Activated naive CD8-positive, alpha-beta T cell treated with anti-CD3 and anti-CD28 coated beads for 36 hours (primary cell): ENCODE results near the gene PLCL2. TPM values are rescaled to one million over a fixed set of nuclear protein-coding genes. Genes with fewer than 3 reads are reported as not detected.

ENCODE experiments used
- DNase-seq: peaks from one replicate; pipeline ENCODE4 v3.0.0; 2021
- H3K27ac Mint-ChIP-seq: one replicate; pipeline ENCODE4 v1.8.0; 2022; ENCODE audit warnings: mild to moderate bottlenecking, moderate library complexity, mixed read lengths
- H3K27me3 Mint-ChIP-seq: one replicate; pipeline ENCODE4 v1.8.0; 2022; ENCODE audit warnings: mild to moderate bottlenecking, mixed read lengths
- H3K36me3 Mint-ChIP-seq: one replicate; pipeline ENCODE4 v1.8.0; 2021; ENCODE audit warnings: mild to moderate bottlenecking, mixed read lengths
- H3K4me1 Mint-ChIP-seq: one replicate; pipeline ENCODE4 v1.8.0; 2021; ENCODE audit warnings: mixed read lengths
- H3K4me3 Mint-ChIP-seq: one replicate; pipeline ENCODE4 v1.8.0; 2022; ENCODE audit warnings: mild to moderate bottlenecking, moderate library complexity, mixed read lengths
- H3K9me3 Mint-ChIP-seq: one replicate; pipeline ENCODE4 v1.8.0; 2022; ENCODE audit warnings: mixed read lengths
- total RNA-seq, 2 experiments: library from RNA; stranded (reverse); gene quantifications; one replicate each; pipeline ENCODE4 v1.2.3, GENCODE V29; 2021

PLCL2 gene
- total RNA-seq, 2 experiments from 2014 or later, result 19.1 to 19.6 TPM

GRCh38 chr3:16881896-16882630 is 2.7 kb upstream of the PLCL2 start:
- no peaks in the 10 kb centered on the region for H3K27me3 Mint-ChIP-seq
- no peaks in the 10 kb centered on the region for H3K9me3 Mint-ChIP-seq
- H3K27ac Mint-ChIP-seq, result no peak overlapping the region
- H3K36me3 Mint-ChIP-seq, result no peaks in the 10 kb centered on the region
- H3K4me1 Mint-ChIP-seq, result peaks cover 10% of the 10 kb centered on the region
- no peak overlapping the region for H3K4me3 Mint-ChIP-seq
- no peak for DNase-seq

- H3K4me3 Mint-ChIP-seq, result peak overlapping the region; percentile 58
- no peaks in the 10 kb centered on the region for H3K36me3 Mint-ChIP-seq
- H3K27ac Mint-ChIP-seq, result peak overlapping the region; percentile 60
- no peak for DNase-seq
- H3K9me3 Mint-ChIP-seq, result no peaks in the 10 kb centered on the region
- no peaks in the 10 kb centered on the region for H3K27me3 Mint-ChIP-seq
- peaks cover 17% of the 10 kb centered on the region for H3K4me1 Mint-ChIP-seq
These were observed 1.6 kb upstream of the PLCL2 start for GRCh38 chr3:16883057-16883722.

DNA sequence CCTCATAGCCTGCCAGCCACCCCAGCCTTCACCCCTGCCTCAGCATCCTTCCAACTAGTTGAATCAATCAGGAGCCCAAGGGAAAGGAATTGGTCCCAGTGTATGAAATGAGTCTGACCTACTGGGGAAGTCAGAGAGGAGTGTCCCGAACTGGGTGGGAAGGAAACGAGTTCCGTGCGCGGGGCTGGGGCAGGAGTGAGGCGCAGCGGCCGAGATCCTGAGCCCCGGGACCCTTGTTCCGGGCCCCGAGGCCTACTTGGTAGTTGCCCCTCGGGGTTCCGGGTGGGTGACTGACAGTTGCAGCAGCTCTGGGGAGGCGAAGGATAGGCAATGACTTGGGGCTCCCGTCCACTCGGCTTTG is 1.1 kb upstream of the PLCL2 start:
- Mint-ChIP-seq H3K4me3 (peak overlapping the region; percentile 58), H3K9me3 (no peaks in the 10 kb centered on the region), H3K27ac (peak overlapping the region; percentile 60), H3K36me3 (no peaks in the 10 kb centered on the region), H3K4me1 (peaks cover 18% of the 10 kb centered on the region), H3K27me3 (no peaks in the 10 kb centered on the region)
- DNase-seq, result no peak

DNA sequence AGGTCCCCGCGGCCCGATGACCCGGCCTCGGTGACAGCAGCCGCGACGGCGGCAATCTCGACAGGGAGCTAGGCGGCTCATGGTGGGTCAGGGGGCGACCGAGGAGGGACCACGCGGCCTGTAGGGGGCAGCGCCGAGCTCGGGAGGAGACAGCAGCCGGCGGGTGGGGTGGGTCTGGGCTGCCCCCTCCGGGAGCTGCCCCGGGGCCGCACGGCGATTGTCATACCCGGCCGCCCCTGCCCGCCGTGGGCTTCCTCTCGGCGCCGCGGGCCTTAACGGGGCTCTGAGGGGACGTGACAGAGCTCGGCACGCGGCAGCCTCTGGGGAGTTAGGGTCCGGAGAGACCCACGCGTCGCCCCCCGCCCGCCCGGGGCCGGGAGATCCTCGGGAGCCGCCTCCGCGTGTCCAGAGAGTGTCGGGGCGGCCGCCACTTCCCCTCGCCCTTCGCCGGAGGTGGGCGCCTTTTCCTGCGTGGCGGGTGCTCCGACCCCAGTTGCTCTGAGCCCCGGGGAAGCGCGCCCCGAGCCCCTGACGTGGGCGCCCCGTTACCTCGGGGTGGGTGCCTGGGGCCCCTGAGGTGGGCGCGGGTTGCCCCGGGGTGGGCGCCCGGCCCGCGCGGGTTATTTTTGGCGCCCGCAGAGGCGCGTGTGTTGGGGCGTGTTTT is 539 bp upstream of the PLCL2 start:
- H3K27me3 Mint-ChIP-seq, result no peaks in the 10 kb centered on the region
- DNase-seq, result peak; percentile 80
- no peaks in the 10 kb centered on the region for H3K9me3 Mint-ChIP-seq
- peak overlapping the region; percentile 91 for H3K4me3 Mint-ChIP-seq
- peaks cover 23% of the 10 kb centered on the region for H3K4me1 Mint-ChIP-seq
- peak overlapping the region; percentile 96 for H3K27ac Mint-ChIP-seq
- H3K36me3 Mint-ChIP-seq, result no peaks in the 10 kb centered on the region

GRCh38 chr3:16885593-16886302 is 993 bp downstream of the PLCL2 start:
- no peak for DNase-seq
- Mint-ChIP-seq H3K27ac (peak overlapping the region; percentile 92), H3K4me3 (peak overlapping the region; percentile 83), H3K9me3 (no peaks in the 10 kb centered on the region), H3K27me3 (no peaks in the 10 kb centered on the region), H3K36me3 (peaks cover 3% of the 10 kb centered on the region), H3K4me1 (peaks cover 39% of the 10 kb centered on the region)

GRCh38 chr3:16886303-16886683 is 1.5 kb downstream of the PLCL2 start:
- no peak for DNase-seq
- peak overlapping the region; percentile 83 for H3K4me3 Mint-ChIP-seq
- peaks cover 4% of the 10 kb centered on the region for H3K36me3 Mint-ChIP-seq
- no peaks in the 10 kb centered on the region for H3K9me3 Mint-ChIP-seq
- no peaks in the 10 kb centered on the region for H3K27me3 Mint-ChIP-seq
- H3K4me1 Mint-ChIP-seq, result peaks cover 44% of the 10 kb centered on the region
- H3K27ac Mint-ChIP-seq, result peak overlapping the region; percentile 92

GRCh38 chr3:16887130-16887529 is 2.4 kb downstream of the PLCL2 start:
- Mint-ChIP-seq H3K9me3 (no peaks in the 10 kb centered on the region), H3K4me3 (peak overlapping the region; percentile 83), H3K27me3 (no peaks in the 10 kb centered on the region), H3K27ac (peak overlapping the region; percentile 92), H3K36me3 (peaks cover 7% of the 10 kb centered on the region), H3K4me1 (peaks cover 53% of the 10 kb centered on the region)
- DNase-seq, result no peak

- H3K9me3 Mint-ChIP-seq, result no peaks in the 10 kb centered on the region
- no peak for DNase-seq
- peak overlapping the region; percentile 83 for H3K4me3 Mint-ChIP-seq
- H3K4me1 Mint-ChIP-seq, result peaks cover 65% of the 10 kb centered on the region
- peaks cover 10% of the 10 kb centered on the region for H3K36me3 Mint-ChIP-seq
- H3K27ac Mint-ChIP-seq, result peak overlapping the region; percentile 92
- no peaks in the 10 kb centered on the region for H3K27me3 Mint-ChIP-seq
These were observed 3.6 kb downstream of the PLCL2 start for GRCh38 chr3:16888356-16888755.

DNA sequence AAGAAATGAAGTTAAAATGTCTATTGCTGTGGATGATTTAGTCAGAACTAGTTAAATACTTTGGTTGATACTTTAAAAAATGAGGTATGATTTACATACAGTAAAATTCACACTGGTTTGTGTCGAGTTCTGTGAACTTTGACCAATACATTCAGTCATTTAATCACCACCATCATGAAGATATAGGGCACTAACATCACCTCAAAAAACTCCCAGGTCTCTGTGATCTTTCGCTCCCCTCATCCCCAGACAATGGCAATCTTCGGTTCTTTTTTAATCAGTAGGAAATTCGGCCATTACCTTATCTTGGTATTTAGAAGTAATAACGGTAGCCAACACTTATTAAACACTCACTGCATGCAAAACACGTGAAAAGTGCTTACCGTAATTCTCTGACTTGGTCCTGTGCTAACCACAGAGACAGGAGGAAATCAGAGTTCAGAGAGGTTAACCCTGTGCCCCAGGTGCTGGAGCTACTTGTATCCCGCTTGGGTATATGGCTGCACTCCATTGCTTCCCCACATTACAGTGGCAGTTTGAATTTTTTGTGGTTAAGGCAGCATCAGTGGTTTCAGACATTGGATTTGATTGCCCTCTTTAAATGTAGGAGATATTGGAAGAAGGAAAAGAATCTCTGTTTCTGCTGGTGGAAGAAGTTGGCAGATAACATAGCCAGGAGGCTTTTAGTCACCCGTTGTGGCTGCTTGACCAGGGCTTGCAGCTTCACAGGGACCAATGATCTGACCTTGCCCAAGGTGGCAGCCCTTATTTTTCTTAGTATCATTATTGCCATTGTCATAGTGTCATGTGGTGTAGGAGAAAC is 4.2 kb downstream of the PLCL2 start:
- H3K27ac Mint-ChIP-seq, result peak overlapping the region; percentile 92
- H3K4me1 Mint-ChIP-seq, result peaks cover 68% of the 10 kb centered on the region
- no peaks in the 10 kb centered on the region for H3K9me3 Mint-ChIP-seq
- peak overlapping the region; percentile 83 for H3K4me3 Mint-ChIP-seq
- no peaks in the 10 kb centered on the region for H3K27me3 Mint-ChIP-seq
- no peak for DNase-seq
- H3K36me3 Mint-ChIP-seq, result peaks cover 10% of the 10 kb centered on the region

GRCh38 chr3:16890597-16891333 is 6.0 kb downstream of the PLCL2 start:
- Mint-ChIP-seq H3K36me3 (peaks cover 17% of the 10 kb centered on the region), H3K9me3 (peaks cover 2% of the 10 kb centered on the region), H3K4me3 (no peak overlapping the region), H3K27ac (no peak overlapping the region), H3K27me3 (no peaks in the 10 kb centered on the region), H3K4me1 (peaks cover 75% of the 10 kb centered on the region)
- no peak for DNase-seq

- peaks cover 2% of the 10 kb centered on the region for H3K9me3 Mint-ChIP-seq
- H3K27ac Mint-ChIP-seq, result no peak overlapping the region
- H3K4me3 Mint-ChIP-seq, result no peak overlapping the region
- no peak for DNase-seq
- no peaks in the 10 kb centered on the region for H3K27me3 Mint-ChIP-seq
- peaks cover 88% of the 10 kb centered on the region for H3K4me1 Mint-ChIP-seq
- peaks cover 31% of the 10 kb centered on the region for H3K36me3 Mint-ChIP-seq
These were observed 9.0 kb downstream of the PLCL2 start for GRCh38 chr3:16893618-16894200.

DNA sequence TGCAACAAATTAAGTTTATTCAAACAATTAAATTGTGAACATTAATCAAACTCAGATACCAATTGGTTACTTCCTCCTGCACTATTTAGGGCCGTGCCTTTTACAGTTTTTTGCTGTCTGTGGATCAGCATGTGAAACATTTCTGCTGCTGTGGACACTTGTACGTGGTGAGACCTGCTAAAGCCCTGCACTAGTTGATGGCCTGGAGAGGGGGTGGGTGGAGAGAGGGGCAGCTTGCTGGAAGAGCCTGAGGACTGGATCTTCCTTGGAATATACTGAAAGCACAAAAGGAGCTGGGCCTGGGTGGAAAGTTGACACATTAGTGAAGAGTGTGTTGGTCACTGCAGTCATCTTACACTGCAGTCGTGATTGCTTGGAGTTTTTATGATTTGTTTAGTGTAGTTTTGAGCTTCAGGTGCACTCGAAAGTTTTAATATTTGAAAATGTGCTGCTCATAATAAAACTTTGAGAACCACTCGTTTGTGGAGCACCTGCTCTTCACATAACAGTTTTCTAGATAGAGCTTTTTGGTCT is 11.4 kb downstream of the PLCL2 start:
- Mint-ChIP-seq H3K9me3 (peaks cover 2% of the 10 kb centered on the region), H3K4me3 (no peak overlapping the region), H3K27ac (peak overlapping the region; percentile 88), H3K36me3 (peaks cover 32% of the 10 kb centered on the region), H3K4me1 (peaks cover 86% of the 10 kb centered on the region), H3K27me3 (no peaks in the 10 kb centered on the region)
- DNase-seq, result no peak

GRCh38 chr3:16896820-16897219 is 12.1 kb downstream of the PLCL2 start:
- H3K27ac Mint-ChIP-seq, result peak overlapping the region; percentile 88
- H3K27me3 Mint-ChIP-seq, result no peaks in the 10 kb centered on the region
- peak overlapping the region; percentile 71 for H3K4me3 Mint-ChIP-seq
- no peak for DNase-seq
- peaks cover 2% of the 10 kb centered on the region for H3K9me3 Mint-ChIP-seq
- peaks cover 30% of the 10 kb centered on the region for H3K36me3 Mint-ChIP-seq
- H3K4me1 Mint-ChIP-seq, result peaks cover 86% of the 10 kb centered on the region
